OCI-LY1 (cell line): ENCODE measurements around the gene CNTNAP4.

Experiments used
- H2AFZ ChIP-seq: fragments of 200-600 bp; sonication (generic), shearing (Covaris generic); 2 replicates; pipeline ENCODE4 v1.6.0; 2014; ENCODE audit warnings: antibody characterized with exemption, mild to moderate bottlenecking, low read length
- H3F3A ChIP-seq: fragments of 200-600 bp; sonication (generic), shearing (Covaris generic); 2 replicates; pipeline ENCODE4 v1.6.0; 2014; ENCODE audit warnings: mild to moderate bottlenecking, antibody characterized with exemption, low read length, moderate library complexity; ENCODE audit not compliant: insufficient read depth
- H3K27ac ChIP-seq: fragments of 200-600 bp; sonication (generic); 2 replicates; pipeline ENCODE4 v1.5.1; 2014; ENCODE audit warnings: low read length, mixed run types, mild to moderate bottlenecking, low read depth; ENCODE audit not compliant: poor library complexity, severe bottlenecking
- H3K27me3 ChIP-seq: fragments of 200-600 bp; sonication (generic); 2 replicates; pipeline ENCODE4 v1.6.0; 2014; ENCODE audit warnings: antibody characterized with exemption, mild to moderate bottlenecking, low read length, moderate library complexity; ENCODE audit not compliant: insufficient read depth
- H3K36me3 ChIP-seq: fragments of 200-600 bp; sonication (generic); 2 replicates; pipeline ENCODE4 v1.6.1; 2014; ENCODE audit warnings: mild to moderate bottlenecking, antibody characterized with exemption, low read length, moderate library complexity, mixed read lengths; ENCODE audit not compliant: insufficient read depth
- H3K4me1 ChIP-seq: fragments of 200-600 bp; sonication (generic); 2 replicates; pipeline ENCODE4 v1.5.1; 2014; ENCODE audit warnings: mild to moderate bottlenecking, low read length, moderate library complexity; ENCODE audit not compliant: insufficient read depth, severe bottlenecking
- H3K4me2 ChIP-seq: fragments of 200-600 bp; sonication (generic), shearing (Covaris generic); 2 replicates; pipeline ENCODE4 v1.6.1; 2014; ENCODE audit warnings: low read length
- H3K4me3 ChIP-seq: fragments of 200-600 bp; sonication (generic); 2 replicates; pipeline ENCODE4 v1.5.1; 2014; ENCODE audit warnings: low read length, low read depth, mild to moderate bottlenecking, mixed read lengths; ENCODE audit not compliant: poor library complexity, severe bottlenecking
- H3K79me2 ChIP-seq: fragments of 200-600 bp; shearing (Covaris generic); 2 replicates; pipeline ENCODE4 v1.6.1; 2016; ENCODE audit warnings: mixed run types, low read length, mixed read lengths; ENCODE audit not compliant: insufficient read depth
- H3K9ac ChIP-seq: fragments of 200-600 bp; sonication (generic), shearing (Covaris generic); 2 replicates; pipeline ENCODE4 v1.6.1; 2014; ENCODE audit warnings: mild to moderate bottlenecking, low read length, mixed read lengths
- H3K9me2 ChIP-seq: fragments of 200-600 bp; sonication (generic), shearing (Covaris generic); 2 replicates; pipeline ENCODE4 v1.6.1; 2014; ENCODE audit warnings: low read depth, mild to moderate bottlenecking, low read length, mixed read lengths
- H3K9me3 ChIP-seq: fragments of 200-600 bp; shearing (Covaris generic); 2 replicates; pipeline ENCODE4 v1.6.1; 2014; ENCODE audit warnings: low read length, mixed read lengths
- H4K20me1 ChIP-seq: fragments of 200-600 bp; sonication (generic), shearing (Covaris generic); 2 replicates; pipeline ENCODE4 v1.6.0; 2016; ENCODE audit warnings: mild to moderate bottlenecking, low read length; ENCODE audit not compliant: insufficient read depth
- CTCF ChIP-seq: fragments of 200-600 bp; sonication (generic), shearing (Covaris generic); IDR thresholded peaks from 2 replicates; pipeline ENCODE4 v1.5.1; 2017; ENCODE audit warnings: mild to moderate bottlenecking, antibody characterized with exemption, low read length, moderate library complexity, mixed read lengths
- EZH2 ChIP-seq: fragments of 200-600 bp; sonication (generic), shearing (Covaris generic); IDR thresholded peaks from 2 replicates; pipeline ENCODE4 v1.8.0; 2017; ENCODE audit warnings: borderline replicate concordance, mixed run types, mild to moderate bottlenecking, antibody characterized with exemption, low read length, moderate library complexity, mixed read lengths

CNTNAP4 gene

GRCh38 chr16:76524356-76524755 is 247.2 kb downstream of the CNTNAP4 start:
- no peaks in the 10 kb centered on the region for H4K20me1 ChIP-seq
- H3K27me3 ChIP-seq, result no peaks in the 10 kb centered on the region
- H3K9ac ChIP-seq, result no peak overlapping the region
- H3K9me3 ChIP-seq, result no peaks in the 10 kb centered on the region
- H3K79me2 ChIP-seq, result no peaks in the 10 kb centered on the region
- H3K4me2 ChIP-seq, result no peak overlapping the region
- no peak overlapping the region for H2AFZ ChIP-seq
- TF ChIP-seq EZH2 (no peak), CTCF (no peak)
- no peak overlapping the region for H3K27ac ChIP-seq
- no peak overlapping the region for H3K4me3 ChIP-seq
- H3K36me3 ChIP-seq, result no peaks in the 10 kb centered on the region
- no peaks in the 10 kb centered on the region for H3F3A ChIP-seq
- no peaks in the 10 kb centered on the region for H3K4me1 ChIP-seq
- H3K9me2 ChIP-seq, result no peaks in the 10 kb centered on the region

- Histone ChIP-seq H3K27ac (no peak overlapping the region), H4K20me1 (no peaks in the 10 kb centered on the region), H3K9me3 (no peaks in the 10 kb centered on the region), H3F3A (no peaks in the 10 kb centered on the region), H3K9ac (no peak overlapping the region), H3K4me2 (no peak overlapping the region), H3K79me2 (no peaks in the 10 kb centered on the region), H3K36me3 (no peaks in the 10 kb centered on the region), H3K9me2 (no peaks in the 10 kb centered on the region), H3K27me3 (no peaks in the 10 kb centered on the region), H3K4me3 (no peak overlapping the region), H2AFZ (no peak overlapping the region), H3K4me1 (no peaks in the 10 kb centered on the region)
- TF ChIP-seq EZH2 (no peak), CTCF (no peak)
These were observed 247.6 kb downstream of the CNTNAP4 start for GRCh38 chr16:76524769-76525168.

GRCh38 chr16:76527244-76527643 is 250.0 kb downstream of the CNTNAP4 start:
- Histone ChIP-seq H3F3A (no peaks in the 10 kb centered on the region), H3K4me3 (no peak overlapping the region), H3K9me2 (no peaks in the 10 kb centered on the region), H3K27ac (no peak overlapping the region), H3K36me3 (no peaks in the 10 kb centered on the region), H3K27me3 (no peaks in the 10 kb centered on the region), H3K4me1 (no peaks in the 10 kb centered on the region), H3K4me2 (no peak overlapping the region), H3K79me2 (no peaks in the 10 kb centered on the region), H3K9ac (no peak overlapping the region), H4K20me1 (no peaks in the 10 kb centered on the region), H3K9me3 (no peaks in the 10 kb centered on the region), H2AFZ (no peak overlapping the region)
- TF ChIP-seq EZH2 (no peak), CTCF (no peak)
